GM18858 (cell line): ENCODE results near the gene ASAP2.

Experiments used
- ATAC-seq: cut with Tn5 transposase; IDR thresholded peaks from one replicate; pipeline ENCODE4 v1.9.1; 2021; ENCODE audit not compliant: unreplicated experiment

The ASAP2 gene

DNA sequence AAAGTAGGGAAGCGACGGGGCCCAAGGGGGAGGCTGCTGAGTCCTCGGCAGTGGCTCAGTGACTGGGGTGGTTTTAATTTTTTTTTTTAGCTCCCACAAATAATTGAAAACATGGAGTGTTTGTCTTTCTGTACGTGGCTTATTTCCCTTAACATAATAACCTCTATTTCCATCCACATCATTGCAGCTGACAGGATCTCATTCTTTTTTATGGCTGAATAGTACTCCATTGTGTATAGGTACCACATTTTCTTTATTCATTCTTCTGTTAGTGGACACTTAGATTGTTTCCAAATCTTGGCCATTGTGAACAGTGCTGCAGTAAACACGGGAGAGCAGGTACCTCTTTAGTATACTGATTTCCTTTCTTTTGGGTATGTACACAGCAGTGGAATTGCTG is 65.1 kb downstream of the ASAP2 start:
- no peak for ATAC-seq

DNA sequence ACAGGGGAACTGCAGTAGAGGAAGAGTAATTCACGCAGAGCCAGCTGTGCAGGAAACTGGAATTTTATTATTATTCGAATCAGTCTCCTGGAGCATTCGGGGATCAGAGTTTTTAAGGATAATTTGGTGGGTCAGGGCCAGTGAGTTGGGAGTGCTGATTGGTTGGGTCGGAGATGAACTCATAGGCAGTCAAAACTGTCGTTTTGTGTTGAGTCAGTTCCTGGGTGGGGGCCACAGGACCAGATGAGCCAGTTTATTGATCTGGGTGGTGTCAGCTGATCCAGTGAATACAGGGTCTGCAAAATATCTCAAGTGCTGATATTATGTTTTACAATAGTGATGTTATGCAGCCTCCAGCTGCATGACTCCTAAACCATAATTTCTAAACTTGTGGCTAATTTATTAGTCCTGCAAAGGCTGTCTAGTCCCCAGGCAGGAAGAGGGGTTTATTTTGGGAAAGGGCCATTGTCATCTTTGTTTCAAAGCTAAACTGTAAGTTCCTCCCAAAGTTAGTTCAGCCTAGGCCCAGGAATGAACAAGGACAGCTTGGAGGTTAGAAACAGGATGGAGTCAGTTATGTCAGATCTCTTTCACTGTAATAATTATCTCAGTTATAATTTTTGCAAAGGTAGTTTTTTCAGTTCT is 67.0 kb downstream of the ASAP2 start:
- no peak for ATAC-seq

DNA sequence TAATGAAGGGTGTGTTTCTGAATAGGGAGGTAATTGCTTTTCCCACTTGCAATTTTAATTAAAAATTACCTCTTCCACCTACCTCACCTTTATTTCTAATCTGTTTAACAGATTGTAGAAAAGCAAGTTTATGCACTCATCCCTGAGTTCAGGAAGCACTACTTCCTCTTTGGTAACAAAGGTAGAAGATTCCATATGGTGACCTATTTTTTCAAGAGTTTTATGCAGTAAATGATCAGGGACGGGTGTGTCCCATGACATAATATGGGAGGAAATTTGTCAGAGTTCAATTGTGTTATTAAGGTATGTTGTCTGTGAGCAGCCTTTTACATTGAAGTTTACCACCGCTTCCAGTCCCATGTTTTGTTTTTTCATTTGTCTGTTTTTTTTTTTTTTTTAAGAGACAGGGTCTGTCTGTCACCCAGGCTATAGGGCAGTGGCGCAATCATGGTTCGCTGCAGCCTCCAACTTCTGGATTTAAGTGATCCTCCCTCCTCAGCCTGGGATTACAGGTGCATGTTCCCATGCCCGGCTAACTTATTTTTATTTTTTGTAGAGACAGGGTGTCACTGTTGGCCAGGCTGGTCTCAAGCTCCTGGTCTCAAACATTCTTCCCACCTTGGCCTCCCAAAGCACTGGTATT is 68.2 kb downstream of the ASAP2 start:
- no peak for ATAC-seq

DNA sequence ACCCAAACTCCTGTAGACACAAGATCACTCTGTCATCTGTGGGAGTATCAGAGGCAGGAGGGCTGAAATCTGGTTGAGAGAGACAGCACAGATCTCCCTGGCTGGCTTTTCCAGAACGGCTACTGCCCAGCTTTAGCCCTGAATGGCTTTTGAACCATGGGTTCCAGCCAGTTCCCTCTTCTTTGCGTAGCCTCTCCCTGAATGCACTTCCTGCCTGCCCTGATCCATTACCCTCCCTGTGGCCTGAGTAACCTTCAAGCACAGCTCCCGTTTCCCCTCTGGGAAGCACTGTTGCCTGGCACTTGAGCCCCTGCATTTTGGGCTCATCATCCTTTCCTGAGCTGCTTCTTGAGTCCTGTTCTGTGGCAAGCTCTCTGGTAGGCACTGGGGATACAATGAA is 68.8 kb downstream of the ASAP2 start:
- ATAC-seq: no peak

DNA sequence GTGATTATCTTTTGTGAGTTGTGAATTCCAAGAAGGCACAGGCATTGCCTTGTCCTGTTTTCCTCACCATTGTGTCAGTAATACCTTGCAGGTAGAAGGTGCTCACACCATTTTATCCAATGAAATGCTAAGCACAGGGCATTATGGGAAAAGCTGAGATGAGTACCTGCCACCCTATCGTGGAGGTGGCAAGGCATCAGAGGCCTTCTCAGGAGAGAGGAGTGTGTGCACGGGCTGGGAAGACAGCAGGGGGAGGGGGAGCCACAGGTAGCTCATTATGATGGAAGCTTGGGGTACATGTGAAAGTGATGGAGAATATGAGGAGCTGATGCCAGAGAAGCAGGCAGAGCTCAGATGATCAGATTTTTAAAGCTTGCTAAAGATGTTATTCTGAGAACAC is 69.5 kb downstream of the ASAP2 start:
- ATAC-seq: no peak

GRCh38 chr2:9276901-9277451 is 70.4 kb downstream of the ASAP2 start:
- no peak for ATAC-seq

DNA sequence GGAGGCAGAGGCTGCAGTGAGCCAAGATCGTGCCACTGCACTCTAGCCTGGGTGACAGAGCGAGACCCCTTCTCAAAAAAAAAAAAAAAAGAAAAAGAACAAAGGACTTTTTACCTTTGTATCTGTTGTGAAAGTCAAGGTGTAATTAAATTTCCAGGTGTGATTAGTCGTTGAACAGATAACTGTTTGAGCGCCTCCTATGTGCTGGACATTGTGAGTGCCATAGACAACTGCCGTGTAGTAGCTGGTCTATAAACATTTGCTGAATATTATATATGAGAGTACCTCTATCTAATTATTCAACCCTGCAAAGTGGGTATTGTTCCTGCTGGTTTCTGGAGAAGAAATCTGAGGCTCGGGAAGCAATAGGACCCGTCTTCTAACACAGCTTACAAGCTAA is 71.8 kb downstream of the ASAP2 start:
- ATAC-seq: no peak

GRCh38 chr2:9279426-9279825 is 72.8 kb downstream of the ASAP2 start:
- ATAC-seq: no peak

DNA sequence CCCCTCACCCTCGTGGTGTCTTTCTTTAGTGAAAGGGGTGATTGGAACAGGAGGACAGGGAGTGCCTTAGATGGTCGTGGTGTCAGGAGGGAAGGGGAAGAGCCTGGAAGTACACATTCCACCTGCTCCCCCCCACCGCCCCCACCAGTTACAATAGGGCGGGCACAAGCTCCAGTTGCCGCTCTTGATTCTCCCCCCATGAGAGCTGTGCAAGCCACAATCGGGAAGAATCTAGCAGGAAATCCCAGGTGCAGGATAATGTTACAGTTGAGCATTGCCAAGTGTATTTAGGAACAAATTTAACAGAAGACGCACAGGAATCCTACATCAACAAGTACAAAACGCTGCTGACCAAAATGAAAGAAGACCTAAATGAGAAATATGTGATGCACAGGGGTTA is 73.6 kb downstream of the ASAP2 start:
- no peak for ATAC-seq

DNA sequence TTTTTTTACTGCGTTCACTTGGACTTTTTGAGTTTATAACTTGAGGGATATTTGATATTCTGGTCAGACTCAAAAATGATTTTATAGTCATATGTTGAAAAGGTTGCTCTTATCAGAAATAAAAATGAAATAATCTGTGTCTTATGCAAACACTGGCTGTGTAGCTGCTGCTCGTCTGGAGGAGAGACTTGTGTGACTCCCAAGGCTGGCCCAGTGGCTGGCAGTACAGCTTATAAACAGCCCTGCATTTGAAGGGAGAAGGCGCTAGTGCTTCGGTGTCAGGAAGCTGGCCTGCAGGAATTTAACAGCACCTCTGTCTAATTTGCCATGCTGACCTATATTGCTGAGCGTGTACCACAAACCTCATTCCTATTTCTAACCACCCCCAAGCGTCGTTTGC is 74.5 kb downstream of the ASAP2 start:
- no peak for ATAC-seq

GRCh38 chr2:9282128-9283112 is 75.8 kb downstream of the ASAP2 start:
- ATAC-seq: no peak

- ATAC-seq: no peak
Observed at GRCh38 chr2:9284521-9285297, 78.1 kb downstream of the ASAP2 start.

- no peak for ATAC-seq
Observed at GRCh38 chr2:9285385-9285920, 78.8 kb downstream of the ASAP2 start.

GRCh38 chr2:9285921-9286320 is 79.3 kb downstream of the ASAP2 start:
- ATAC-seq: no peak

DNA sequence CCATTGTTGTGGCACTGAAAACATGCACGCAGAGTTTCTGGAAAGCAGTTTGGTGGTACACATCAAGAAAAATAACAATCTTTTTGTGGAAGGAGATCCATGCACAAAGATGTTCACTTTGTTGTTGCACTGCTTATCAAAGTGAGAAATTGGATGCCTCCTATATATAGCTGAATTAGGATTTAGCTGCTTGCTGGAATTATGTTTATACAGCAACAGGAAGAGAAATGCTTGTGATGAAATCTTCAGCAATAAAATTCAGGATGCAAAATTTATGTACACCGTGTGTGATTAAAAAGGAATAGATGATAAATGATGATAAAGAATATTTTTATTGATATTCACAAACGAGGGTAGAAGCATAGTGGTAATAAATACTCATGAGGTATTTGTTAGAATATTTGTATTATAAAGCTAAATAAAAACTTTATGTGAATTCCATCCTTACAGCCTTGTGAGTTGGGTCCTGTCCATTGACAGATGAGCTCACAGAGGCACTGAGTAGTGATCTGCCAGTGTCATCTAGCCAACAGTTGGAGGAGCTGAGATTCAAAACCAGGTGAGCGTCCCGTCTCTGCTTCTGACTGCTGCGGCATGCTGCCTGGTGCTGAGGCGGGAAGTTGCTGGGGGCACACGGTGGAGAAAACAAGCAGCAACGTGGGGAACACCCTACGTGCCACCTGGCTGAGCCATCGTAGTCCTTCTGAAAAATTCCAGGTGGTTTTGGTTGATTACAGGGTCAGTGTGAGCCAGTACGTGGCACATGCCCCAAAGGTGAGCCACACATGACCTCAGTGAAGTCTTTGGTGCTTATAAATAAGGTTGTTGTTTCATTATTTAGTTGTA is 80.2 kb downstream of the ASAP2 start:
- no peak for ATAC-seq

DNA sequence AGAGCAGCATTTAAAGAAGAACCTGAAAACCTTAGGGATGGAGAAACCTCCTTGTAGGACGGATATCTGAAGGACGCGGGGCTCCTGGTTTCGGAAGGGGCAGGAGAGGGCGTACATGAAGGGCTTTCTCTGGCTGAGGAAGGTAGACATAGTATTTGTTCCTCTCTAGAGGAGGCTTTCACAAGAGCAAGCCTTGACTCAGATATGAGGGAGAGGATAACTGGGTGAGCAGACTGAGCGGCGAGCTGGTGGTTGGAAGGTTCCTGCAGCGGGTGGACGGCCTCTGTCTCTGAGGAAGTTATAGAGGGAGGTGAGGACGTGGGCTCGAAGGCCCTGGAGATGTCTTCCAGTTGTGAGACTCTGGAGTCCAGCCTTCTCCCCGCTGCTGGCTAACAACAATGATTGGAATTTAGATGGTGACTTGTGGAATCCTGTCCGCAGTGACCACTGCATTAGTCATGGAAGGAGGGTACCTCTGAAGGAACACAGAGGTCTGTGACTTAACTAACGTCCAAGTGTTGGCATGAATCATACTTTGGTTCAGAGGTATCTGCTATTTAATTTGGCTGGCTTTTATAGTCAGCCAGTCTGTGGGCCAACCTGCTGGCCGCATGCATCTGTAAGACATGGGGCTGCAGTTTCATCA is 80.9 kb downstream of the ASAP2 start:
- ATAC-seq: no peak

GRCh38 chr2:9288233-9288632 is 81.6 kb downstream of the ASAP2 start:
- no peak for ATAC-seq

GRCh38 chr2:9288681-9289338 is 82.2 kb downstream of the ASAP2 start:
- ATAC-seq: no peak

DNA sequence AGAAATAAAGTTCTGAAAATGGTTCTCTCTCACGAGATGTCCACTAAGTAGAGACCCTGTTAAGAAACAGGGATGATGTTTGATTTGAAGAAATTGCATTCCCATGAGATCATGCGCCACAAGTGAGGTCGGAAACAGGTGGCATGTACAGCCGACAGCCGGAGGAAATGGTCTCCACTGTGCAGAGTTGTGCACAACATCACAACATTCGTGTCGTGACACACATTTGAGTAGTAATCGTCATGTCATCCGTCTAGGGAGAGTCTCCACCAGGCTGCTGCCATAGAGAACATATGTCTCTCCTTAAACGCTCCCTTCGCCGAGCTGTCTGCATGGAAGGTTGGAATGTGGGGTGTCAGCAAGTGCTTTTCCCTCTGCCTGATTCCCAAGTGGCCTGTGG is 84.7 kb downstream of the ASAP2 start:
- ATAC-seq: no peak
